GM18868 (cell line): ENCODE data around the gene UNC5B.

ENCODE experiments used
- ATAC-seq: cut with Tn5 transposase; IDR thresholded peaks from one replicate; pipeline ENCODE4 v1.9.1; 2021; ENCODE audit warnings: mild to moderate bottlenecking, moderate library complexity; ENCODE audit not compliant: unreplicated experiment

Gene UNC5B

DNA sequence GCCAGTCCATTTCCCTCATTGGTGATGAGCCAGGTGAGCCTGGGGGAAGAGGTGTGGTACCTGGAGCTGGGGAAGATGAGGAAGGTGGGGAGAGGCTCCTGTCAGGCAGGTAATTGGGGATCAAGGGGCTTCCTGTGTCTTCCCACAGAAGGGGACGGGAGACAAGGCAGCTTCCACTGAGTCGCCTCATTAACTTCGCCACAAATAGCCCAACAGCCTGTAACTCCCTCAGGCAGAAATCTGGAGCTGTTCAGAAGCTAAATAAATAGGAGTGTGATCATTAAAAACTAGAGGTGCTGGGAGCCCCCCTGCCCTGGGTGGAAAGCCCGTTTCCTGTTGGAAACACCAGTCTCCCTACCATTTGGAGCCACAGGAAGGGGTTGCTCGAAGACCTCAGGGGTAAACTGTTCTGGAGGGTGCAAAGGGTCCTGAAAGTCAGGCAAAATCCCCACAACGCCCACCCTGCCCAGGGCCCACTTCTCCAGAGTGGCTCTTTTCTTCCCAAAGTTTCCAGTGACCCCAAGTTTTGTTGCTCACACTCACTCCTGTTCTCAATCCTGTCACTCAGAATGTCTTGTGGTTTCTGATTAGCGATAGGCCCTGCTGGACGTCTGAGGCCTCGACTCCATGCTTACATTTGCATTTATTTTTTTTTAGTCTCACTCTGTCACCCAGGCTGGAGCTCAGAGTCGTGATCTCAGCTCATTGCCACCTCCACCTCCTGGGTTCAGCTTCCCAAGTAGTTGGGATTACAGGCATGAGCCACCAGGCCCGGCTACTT lies 25.7 kb downstream of the UNC5B start:
- no peak for ATAC-seq

DNA sequence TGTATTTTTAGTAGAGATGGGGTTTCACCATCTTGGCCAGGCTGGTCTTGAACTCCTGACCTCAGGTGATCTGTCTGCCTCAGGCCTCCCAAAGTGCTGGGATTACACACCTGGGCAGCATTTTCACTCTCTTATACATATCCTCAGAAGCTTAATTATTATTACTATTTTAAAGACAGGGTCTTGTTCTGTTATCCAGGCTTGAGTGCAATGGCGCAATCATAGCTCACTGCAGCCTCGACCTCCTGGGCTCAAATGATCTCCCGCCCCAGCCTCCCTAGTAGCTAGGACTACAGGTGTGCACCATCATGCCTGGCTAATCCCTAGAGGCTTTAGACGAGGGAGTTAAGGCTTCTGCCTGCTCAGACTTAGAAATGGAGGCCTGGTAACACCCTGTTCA lies 26.3 kb downstream of the UNC5B start:
- no peak for ATAC-seq

DNA sequence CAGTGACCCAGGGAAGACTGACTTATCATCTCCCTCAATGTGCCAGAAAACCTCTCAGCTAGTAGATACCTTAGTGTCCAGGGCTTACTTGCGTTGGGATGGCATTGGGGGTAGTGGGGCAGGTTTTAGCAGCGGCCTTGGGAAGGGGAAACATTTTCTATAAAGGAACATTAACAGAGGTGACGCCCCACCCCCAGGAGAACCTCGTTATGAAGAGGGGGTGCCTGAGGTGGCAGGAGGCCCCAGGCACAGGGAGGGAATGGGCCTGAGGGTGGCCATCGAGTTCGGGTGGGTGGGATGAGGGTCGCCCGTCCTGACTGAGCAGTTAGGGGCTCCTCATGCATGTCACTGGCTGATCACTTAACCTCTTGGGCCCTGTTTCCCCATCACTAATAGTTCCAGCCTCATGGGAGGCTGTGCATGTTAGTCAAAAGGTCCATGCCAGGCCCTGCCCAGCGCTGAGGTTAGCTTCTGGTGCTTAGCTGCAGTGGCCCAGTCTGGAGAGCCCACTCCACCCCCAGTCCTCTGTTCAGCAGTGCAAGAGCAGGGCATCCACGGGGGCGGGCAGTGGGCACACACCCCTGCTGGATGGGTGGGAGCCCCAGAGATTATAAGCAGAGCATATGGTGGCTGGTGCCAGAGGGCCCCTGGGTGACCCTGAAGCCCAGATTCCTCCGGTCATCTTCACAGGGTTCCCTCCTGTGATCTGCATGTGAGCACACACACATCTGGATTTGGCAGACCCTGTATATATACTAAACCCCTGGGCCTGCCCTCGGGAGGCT lies 27.0 kb downstream of the UNC5B start:
- no peak for ATAC-seq

DNA sequence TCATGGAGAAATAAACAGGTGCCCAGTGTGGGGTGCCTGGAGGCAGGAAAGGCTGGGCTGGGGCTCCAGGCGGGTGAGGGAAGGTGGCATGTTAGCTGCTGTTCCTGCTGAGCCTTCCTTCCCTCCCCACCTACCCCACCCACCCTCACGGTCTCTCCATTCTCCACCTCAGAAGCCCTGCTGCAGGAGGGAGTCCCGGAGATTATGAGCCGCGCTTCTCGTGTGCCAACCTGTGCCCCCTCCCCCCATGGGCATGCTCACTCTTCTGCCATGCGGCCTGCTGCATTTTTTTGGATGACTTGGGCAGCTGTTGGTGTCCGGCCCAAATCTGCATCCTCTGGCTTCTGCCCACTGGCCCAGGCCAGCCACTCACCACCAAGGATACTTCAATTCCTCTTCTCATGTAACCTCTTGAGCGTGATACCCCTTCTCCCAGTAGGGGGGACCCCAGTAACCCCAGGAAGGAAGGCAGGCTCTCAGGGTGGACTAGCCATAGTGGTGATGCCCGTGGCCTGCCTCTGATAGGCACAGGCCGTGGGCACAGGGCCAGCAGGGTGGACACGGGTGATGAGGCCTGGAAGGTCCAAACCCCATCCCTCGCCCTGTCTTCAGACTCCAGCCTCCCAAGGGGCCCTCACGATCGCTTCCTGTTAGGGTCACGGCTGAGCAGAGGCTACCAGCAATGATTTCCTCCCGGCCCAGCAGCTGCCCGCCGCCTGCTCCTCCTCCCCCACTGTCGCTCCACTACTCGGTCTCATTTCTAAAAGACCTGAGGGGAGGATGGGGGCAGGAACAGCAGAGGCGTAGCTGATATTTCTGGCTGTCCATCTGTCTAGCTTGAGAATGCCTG lies 27.8 kb downstream of the UNC5B start:
- ATAC-seq = no peak

DNA sequence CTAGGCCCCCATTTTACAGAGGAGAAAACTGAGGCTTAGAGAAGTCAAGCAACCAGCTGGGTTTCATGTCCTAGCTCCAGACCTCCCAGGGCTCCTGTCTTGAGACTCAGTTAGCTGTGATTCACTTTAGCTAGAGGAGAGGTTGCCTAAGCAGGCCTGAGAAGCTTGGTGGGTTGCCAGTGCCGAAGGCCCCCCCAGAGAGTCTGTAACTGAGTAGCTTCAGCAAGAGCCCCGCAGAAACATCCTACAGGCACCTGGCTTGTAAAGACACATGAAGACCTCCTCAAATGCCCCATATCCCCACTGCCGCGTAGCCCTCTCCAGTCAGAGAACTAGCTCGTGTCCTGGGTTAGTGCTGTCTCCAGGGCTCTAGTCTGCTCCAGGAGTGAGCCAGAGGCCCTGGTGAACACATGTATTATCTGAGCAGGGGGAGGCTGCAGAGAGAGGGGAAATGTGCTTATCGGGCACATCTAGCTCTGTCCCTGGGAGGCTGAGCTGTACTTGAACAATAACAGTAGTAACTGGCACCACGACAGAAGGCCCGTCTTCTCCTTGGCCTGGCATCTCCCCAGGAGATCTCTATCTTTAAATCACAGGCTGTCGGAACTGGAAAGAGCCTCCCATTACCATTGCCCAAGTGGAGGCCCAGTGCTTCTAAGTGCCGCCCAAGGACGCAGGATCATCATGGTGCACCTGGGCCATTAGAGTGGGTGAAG lies 28.9 kb downstream of the UNC5B start:
- ATAC-seq = no peak

DNA sequence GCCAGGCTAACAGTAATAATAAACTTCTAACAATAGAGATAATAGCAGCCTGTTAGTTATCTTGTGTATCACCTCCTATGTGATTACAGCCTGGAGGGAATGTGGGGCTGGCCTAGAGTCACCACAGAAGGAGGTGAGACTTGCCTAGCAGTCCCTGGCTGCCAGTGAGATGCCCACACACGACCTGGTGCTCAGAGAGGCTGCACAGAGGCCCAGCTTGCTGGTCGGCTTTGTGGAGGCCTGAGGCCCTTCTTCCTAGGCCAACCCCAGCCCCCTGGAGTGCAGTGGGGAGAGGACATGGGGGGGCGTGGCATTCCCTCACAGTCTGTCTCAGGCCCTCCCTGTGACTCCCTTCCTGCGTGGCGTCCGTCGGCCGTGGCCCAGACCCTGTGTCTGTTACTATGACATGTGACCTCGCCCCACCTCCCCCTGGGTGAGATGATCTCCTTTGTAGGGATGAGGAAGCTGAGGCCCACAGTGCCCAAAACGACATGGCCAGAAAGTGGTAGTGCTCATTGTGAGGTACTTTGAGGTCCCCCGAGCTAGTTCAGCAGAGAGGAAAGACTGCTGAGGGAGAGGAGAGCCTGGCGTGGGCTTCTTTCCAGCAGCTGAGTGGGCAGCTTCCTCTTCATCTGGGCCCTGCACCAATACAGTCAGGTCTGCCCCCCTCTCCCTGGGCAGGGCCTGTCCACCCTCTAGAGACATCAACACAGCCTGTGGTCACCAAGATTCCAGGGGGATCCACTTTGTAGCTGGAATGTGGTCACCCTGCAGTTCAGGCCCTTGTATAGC lies 29.7 kb downstream of the UNC5B start:
- no peak for ATAC-seq

DNA sequence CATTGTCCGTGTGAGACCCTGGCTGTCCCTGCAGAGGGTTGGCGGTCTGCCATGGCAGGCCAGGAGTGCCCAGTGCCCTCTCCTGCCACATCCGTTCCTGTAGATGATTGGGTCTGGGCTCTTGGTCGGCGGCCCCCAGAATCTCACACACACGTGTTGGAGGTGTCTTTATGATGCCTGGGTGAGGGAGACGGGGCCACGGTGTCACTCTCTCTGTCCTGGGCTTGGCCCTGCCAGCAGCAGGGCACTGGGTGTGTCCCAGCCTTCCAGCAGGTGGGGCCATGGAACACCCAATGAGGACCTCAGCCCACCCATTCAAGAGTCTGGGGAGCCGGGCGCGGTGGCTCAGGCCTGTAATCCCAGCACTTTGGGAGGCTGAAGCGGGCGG lies 30.2 kb downstream of the UNC5B start:
- ATAC-seq = no peak

DNA sequence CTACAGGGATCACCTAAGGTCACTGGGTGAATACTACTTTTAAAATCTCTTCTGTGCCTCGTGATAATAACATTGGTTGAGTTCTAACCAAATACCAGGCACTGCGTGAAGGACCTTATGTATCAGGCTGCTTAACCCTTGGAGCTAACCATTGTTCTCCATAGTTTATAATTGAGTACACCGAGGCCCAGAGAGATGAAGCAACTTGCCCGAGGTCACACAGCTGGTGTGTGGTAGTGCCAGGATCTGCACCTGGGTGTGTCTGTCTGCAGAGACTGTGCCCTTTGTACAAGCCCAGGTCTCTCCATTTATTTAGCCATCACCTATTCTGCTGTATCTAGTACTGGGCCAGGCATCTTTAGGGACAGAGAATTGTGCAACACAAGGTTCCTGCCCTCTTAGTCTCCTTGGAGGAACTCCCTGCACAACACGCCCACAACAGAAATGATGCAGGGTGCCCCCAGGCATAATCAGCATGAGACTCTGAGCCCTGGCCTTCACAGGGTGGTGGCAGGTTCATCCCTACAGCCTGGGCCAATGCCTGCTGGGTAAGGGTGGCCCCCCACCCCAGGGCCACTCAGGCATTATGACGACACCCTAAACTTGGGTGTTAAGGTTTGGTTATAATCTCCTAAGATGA lies 31.5 kb downstream of the UNC5B start:
- ATAC-seq = no peak

DNA sequence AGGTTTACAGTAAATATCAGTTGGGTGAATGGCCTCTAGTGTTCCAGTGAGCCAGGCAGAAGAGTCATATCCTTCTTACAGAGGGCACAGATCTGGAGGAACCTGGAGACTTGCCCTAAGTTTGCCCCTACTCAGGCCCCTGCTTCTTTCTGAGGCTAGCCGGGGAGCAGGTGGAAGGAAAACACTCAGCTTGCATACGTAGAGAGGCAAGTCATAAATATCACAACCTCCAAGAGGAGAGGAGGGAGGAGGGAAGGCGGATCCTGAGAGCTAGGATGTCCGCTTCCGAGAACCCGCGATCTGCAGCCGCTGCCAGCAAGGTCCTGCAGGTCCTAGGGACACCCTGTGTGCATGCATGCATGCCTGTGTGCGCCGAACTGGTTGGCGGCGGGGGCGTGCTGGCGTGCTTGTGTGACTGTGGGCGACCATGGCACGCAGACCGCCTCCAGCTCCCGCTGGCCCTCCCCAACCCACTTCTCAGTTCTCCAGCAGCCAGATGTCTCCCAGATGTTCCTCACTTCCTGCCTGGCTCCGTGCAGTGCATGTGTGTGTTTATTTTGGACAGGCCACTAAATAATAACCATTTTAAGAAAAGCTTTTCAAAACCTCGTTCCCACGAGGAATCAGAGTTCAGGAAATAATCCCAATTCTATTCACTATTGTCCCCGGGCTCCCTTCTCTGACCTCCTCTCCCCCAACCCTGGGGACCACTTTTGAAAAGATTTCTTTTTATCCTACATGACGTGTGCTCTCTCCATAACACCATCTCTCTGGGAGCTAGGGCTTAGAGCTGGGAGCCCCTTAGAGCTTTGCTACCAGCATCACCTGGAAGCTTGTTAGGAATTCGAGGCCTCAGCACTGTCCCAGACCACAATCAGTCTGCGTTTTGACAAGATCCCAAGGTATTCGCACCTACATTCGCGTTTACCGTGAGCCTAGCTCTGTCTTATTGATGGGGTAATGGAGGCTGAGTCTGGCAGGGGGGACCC lies 32.4 kb downstream of the UNC5B start:
- ATAC-seq = no peak

DNA sequence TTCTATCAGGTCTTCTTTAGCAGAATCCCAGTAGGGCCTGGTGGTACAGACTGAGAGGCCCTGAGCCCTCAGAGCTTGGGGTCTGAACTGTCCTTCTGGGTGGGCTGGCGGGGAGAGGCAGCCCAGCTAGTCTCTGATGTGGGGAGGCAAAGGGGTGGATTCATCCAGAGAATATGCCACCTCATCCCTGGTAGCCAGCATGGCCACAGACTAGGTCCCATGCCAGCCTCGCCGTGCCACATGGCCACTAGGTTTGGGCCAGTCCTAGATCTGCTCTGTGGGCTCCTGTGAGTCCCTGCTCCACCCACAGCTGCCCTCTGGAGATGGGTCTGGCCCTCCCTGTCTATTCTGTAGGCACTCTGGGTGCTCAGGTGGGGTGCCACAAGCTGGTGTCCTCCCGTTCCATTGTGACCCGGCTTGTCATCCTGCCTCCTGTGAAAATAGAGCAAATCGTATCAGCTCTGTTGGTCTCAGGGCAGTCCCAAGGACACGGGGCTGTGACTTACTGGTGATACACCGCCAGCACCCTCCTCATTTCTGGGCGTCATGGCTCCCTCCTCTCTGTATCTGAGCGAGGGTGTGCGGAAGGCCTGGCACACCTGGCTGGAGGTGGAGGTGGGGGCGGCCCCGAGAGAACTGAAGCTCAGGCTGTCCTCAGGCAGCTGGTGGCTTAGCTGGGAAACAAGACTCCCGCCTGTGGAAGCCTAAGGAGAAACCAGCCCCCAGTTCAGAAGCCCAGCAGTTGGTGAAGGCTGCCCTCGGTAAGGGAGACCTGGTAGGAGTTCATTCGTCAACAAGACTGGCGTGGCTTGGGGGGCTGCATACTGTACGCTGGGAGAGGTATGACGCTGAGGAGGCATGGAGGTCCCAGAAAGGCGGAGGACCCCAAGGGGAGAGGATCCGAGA lies 33.3 kb downstream of the UNC5B start:
- no peak for ATAC-seq

DNA sequence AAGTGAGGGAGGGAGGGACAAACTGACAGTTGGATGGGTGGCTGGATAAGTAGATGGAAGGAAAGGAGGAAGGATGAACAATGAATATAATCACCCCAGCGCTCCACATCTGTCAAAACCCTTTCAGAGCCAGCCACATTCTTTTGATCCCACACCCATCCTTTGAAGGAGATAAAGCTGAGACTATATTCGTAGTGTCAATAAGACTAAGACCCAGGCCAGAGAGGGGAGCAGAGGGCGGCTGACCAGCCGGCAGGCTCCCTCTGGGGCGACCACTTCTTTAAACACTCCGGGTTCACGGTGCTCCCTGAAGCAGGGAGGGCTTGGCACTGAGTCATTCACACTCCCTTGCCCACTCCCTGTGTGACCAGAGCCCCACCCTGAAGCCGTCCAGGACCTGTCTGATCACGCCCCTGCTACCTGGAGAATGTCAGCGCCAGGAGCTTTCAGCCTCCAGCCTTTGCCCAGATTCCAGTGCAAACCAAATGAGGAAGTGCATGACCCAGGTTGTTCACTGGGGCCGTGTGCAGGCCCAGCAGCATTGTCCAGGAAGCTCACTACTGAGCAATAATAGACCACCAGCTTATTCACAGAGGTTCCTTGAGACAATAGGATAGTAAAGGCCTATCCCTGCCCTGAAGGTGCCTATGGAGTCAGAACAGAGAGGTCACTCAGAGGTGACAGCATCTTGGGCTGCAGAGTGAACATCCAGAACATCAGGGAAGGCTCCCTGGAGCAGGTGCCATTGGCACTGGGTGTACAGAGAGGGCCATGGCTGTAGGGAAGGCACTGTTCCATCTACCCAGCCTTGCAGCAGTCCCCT lies 34.4 kb downstream of the UNC5B start:
- no peak for ATAC-seq

DNA sequence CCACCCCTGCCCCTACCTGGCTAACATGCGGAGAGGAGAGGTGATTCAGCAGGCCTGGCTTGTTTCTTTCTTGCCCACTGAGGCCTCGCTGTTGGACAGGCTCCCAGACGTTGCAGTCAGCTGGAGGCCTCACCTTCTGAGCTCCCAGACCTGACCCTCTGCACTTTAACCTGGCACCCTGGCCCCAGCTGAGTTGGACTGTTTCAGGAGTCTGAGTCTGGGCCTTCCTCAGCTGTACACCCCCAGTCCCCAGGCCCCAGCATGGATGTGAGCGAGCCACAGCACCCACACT lies 35.0 kb downstream of the UNC5B start:
- ATAC-seq = no peak

DNA sequence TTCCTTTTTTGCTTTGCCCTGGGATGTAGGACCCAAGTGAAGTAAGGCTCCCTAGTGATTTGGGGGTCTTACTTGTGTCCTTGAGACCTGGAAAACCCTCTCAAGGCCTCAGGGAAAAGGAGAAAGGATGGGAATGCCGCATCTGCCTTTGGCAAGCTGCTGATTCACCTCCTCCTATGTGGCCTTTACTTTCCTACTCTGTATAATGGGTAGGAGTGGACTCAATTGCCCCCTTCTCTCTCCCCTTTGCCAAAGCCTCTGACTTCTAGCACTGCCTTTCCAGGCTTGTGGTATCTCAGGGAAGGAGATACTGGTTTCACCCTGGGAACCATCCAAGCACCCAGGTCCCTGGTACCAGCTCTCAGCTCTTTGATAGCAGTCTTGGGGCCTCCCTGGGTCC lies 35.4 kb downstream of the UNC5B start:
- ATAC-seq = no peak

DNA sequence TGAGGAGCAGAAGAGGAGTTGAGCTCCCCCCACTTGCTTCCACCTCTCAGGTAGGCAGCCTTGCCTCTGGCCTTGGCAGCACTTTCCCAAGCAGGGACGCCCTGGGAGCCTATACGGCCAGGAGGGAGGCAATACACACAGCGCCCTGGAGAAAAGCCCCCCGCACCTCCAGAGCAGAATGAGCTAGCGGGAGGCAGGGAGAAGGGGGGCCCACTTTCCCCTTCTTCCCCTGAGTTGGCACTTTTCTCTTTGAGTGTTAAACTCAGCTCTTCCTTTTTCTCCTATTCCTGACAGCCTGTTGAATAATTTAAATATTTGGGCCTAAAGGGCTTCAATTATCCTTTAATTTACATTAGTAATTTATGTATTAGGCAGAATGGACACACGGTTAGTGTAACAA lies 35.8 kb downstream of the UNC5B start:
- no peak for ATAC-seq

DNA sequence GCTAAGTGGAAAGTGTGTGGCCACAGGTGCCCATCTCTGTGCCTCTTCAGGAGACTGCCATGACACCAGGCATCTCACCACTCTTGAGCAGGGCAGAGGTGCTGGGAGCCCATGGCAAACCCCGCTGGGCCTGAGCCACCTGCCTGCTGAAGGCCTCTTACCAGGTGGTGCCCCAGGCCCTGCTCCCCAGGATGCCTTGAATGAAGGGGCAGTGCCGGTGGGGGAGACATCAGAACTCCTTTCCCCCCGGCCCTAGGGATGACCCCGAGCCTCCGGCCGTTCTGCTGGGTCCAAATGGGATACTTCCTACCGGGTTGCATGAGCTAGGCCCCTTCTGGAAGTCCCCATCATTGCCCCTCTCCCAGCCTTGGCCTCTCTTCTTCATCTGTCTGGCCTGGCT lies 37.6 kb downstream of the UNC5B start:
- no peak for ATAC-seq

DNA sequence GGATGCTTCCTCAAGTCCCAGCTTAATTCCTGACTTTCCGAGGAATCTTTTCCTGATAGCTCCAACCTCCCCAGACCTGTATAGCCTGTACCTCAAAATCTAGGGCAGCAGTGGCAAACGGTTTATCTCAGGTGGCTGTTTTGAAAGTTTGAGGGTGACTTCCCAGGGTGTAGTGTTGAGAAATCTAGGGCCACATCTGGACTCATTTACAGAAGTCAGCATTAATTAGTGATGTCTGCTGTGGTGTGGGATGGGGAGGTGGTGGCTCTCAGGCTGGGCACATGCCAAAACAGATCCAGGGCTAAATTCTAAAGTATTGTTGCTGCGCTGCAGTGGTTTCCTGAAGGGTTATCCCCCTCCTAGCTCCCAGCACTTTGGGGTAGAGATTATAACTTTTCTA lies 38.0 kb downstream of the UNC5B start:
- ATAC-seq = no peak

DNA sequence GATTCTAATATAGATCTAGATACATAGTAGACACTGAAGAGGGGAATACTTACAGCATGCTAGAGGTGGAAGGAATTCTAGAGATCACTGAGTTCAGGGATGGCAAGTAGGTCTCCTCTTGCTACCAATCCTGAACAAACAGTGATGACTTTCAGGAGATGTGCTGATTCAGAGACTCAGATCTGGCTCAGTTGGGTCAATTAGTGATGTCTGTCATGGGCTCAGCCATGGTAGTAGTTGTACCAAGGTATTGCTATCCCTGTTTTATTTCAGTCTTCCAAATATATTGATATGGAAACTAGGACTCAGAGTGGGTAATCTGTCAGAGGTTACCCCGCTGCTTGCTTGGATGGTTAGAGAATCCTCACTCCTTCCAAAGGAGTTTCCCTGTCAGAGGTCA lies 38.5 kb downstream of the UNC5B start:
- no peak for ATAC-seq
